ENCODE results near the gene SLC7A11. TPM values are rescaled to one million over a fixed set of nuclear protein-coding genes. Genes with fewer than 3 reads are reported as not detected.

Gene SLC7A11
- total RNA-seq, 1 donor, result 118 TPM

GRCh38 chr4:138275216-138275615, 33.1 kb upstream of the SLC7A11 start:
- no peak overlapping the region for H3K4me3 ChIP-seq (ENCODE audit: low read depth, low read length)
- no peak for DNase-seq (ENCODE audit: low read depth)
- TF ChIP-seq, protein P1, sequence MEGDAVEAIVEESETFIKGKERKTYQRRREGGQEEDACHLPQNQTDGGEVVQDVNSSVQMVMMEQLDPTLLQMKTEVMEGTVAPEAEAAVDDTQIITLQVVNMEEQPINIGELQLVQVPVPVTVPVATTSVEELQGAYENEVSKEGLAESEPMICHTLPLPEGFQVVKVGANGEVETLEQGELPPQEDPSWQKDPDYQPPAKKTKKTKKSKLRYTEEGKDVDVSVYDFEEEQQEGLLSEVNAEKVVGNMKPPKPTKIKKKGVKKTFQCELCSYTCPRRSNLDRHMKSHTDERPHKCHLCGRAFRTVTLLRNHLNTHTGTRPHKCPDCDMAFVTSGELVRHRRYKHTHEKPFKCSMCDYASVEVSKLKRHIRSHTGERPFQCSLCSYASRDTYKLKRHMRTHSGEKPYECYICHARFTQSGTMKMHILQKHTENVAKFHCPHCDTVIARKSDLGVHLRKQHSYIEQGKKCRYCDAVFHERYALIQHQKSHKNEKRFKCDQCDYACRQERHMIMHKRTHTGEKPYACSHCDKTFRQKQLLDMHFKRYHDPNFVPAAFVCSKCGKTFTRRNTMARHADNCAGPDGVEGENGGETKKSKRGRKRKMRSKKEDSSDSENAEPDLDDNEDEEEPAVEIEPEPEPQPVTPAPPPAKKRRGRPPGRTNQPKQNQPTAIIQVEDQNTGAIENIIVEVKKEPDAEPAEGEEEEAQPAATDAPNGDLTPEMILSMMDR (IDR thresholded peaks at IDR 0.05; ENCODE audit: insufficient read depth, low read length), result no peak

- DNase-seq (ENCODE audit: low read depth), result peak; percentile 48
- TF ChIP-seq, protein P1 (IDR thresholded peaks at IDR 0.05; ENCODE audit: insufficient read depth, low read length), result no peak
- no peak overlapping the region for H3K4me3 ChIP-seq (ENCODE audit: low read depth, low read length)
These were observed 27.0 kb upstream of the SLC7A11 start for GRCh38 chr4:138269175-138269574.

GRCh38 chr4:138267835-138268234, 25.7 kb upstream of the SLC7A11 start:
- no peak for DNase-seq (ENCODE audit: low read depth)
- TF ChIP-seq, protein P1 (IDR thresholded peaks at IDR 0.05; ENCODE audit: insufficient read depth, low read length), result no peak
- no peak overlapping the region for H3K4me3 ChIP-seq (ENCODE audit: low read depth, low read length)

DNA sequence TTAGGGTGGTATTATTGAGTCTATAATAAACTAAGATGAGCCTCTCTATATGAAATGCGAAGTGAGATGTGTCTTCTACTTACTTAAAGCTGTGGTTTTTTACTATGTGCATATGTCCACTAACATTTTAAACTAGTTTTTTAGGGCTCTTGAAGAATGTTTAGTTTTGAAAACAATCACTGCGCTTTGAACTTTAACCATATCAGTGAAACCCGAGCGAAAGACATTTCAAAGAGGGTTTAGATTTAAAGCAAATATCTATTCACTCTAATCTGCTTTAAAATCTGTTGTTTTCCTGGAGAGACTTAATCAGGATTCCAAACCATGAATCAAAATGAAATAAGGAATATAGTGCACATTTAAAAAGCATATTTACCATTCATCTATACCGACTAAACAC, 24.8 kb upstream of the SLC7A11 start:
- H3K4me3 ChIP-seq (ENCODE audit: low read depth, low read length), result no peak overlapping the region
- TF ChIP-seq, protein P1 (IDR thresholded peaks at IDR 0.05; ENCODE audit: insufficient read depth, low read length), result no peak

DNA sequence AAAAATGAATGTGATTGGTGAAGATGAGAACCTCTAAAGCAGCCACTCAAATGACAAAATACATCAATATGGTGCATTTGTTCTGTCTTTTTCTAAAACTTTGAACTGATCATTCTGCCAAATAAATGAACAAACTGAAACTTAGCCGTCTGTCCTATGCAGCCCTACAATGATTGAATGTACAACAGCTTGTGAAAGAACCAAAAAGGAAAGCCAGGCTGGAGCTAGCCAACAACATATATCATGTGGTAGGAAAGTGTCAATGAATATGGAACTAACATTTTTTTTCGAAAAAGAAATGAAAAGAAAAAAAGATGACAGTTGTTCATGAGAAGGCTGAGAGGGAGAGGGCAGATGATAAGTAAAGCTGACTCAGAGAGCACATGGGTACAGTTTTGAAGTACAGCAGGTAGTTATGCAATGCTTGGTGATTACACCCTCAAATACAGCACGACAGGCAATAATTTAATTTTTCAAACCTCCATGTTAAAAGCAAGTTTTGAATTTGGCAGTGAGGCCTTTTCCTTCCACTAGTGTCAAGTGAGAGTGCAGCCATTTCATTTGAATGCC, 21.2 kb upstream of the SLC7A11 start:
- DNase-seq (ENCODE audit: low read depth), result peak; percentile 69
- TF ChIP-seq, protein P1 (IDR thresholded peaks at IDR 0.05; ENCODE audit: insufficient read depth, low read length), result no peak
- H3K4me3 ChIP-seq (ENCODE audit: low read depth, low read length), result no peak overlapping the region

More for the DNA sequence above, 24.8 kb upstream of the SLC7A11 start:
- DNase-seq (ENCODE audit: low read depth), result no peak

GRCh38 chr4:138262469-138262868, 20.3 kb upstream of the SLC7A11 start:
- TF ChIP-seq, protein P1 (IDR thresholded peaks at IDR 0.05; ENCODE audit: insufficient read depth, low read length), result no peak
- no peak for DNase-seq (ENCODE audit: low read depth)
- H3K4me3 ChIP-seq (ENCODE audit: low read depth, low read length), result no peak overlapping the region

DNA sequence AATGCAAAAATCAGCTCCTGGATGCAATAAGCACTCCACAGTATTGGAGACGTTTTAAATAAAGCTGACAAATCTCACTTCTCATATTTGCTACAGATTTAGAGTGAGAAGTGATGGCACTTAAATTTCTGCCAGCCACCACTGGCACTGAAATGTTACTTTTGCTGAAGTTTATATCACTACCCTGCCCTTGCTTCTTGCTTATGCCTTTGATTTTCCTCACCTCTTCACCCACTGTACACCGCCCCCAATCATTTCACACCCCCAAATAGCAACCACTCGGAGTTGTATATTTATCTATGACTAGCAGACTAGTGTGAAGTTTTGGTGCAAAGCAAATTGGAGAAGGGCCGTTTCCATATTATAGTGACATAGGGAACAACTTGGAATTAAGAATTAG, 19.9 kb upstream of the SLC7A11 start:
- no peak overlapping the region for H3K4me3 ChIP-seq (ENCODE audit: low read depth, low read length)
- TF ChIP-seq, protein P1 (IDR thresholded peaks at IDR 0.05; ENCODE audit: insufficient read depth, low read length), result no peak
- DNase-seq (ENCODE audit: low read depth), result no peak

Data from fibroblast of the aortic adventitia (primary cell).